Activated gamma-delta T cell treated with Interleukin-2 at 50 U/mL for 16 hours (primary cell): ENCODE data around the gene PLB1.
"Not testable (repeated sequence)": the region's sequence is repeated elsewhere in the genome, so short reads cannot be mapped to it uniquely, and the experiment has no call there.

Source experiments
- DNase-seq: peaks from one replicate; pipeline ENCODE4 v3.0.0-alpha.2; 2020

Gene PLB1

DNA sequence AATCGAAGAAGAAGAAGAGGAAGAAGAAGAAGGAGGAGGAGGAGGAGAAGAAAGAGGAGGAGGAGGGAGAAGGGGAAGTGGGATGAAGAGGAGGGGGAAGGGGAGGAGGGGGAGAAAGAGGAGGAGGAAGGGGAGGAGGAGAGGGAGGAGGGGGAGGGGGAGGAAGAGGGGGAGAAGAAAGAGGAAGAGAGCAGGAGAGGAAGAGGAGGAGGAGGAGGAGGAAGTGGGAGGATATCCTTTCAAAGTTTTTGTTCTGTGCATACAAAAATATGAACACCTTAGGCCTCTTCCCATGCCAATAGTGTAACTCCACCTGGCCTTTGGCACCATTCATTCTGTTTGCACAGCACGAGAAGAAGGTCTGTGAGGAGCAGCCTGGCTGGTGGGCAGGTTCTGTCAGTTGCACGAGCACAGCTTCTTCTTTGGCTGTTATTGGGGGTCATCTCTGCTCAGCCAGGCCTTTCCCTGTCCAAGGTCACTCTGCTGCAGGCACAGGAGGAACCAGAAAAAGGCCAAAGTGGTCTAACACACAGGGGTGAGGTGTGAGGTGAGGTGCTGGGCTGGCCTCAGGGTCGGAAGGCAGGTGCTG is 25.8 kb upstream of the PLB1 start:
- DNase-seq, result no peak

DNA sequence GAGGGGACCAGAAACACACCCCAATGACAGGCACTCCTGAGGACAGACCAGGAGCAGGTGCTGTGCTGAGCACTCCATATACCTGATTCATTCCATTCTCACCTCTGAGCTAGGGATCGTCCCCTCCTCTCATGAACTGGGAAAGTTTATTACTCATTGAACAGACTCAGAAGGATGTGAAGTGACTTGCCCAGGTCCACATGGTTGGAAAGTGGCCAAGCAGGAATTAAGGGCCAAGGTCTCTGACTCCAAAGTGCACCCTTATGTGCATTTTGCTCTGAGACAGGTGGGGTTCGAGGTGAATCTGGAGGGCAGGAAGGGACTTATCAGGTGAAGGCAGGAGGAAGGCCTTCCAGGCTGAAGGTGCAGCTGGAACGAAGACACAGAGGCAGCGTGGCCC is 25.1 kb upstream of the PLB1 start:
- DNase-seq, result no peak

GRCh38 chr2:28471214-28471613 is 24.6 kb upstream of the PLB1 start:
- DNase-seq, result no peak

DNA sequence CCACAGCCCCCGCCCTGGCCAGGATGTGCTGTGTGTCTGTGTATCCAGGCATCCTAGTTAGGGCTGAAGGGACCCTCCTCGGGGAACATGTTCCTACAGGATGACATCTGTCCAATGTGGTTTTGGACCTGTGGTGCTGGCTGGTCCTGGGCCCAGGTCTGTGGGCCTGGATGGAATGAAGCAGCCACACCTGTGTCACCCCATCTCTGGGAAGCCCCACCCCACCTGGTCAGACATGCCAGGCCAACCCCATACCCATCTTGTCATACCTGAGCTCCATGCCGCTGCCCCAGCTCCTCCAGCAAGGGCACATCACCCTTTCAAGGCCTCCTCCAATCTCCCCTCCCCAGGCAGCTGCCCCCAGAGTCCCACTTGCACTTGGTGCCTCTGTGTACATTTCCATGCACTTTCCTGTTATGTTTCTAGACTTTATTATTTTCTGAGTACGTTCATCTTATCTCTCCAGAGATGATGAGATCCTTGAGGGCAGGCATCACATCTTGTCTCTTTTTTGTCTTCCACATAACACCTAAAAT is 24.1 kb upstream of the PLB1 start:
- no peak for DNase-seq

GRCh38 chr2:28472641-28473040 is 23.2 kb upstream of the PLB1 start:
- not testable (repeated sequence) for DNase-seq

DNA sequence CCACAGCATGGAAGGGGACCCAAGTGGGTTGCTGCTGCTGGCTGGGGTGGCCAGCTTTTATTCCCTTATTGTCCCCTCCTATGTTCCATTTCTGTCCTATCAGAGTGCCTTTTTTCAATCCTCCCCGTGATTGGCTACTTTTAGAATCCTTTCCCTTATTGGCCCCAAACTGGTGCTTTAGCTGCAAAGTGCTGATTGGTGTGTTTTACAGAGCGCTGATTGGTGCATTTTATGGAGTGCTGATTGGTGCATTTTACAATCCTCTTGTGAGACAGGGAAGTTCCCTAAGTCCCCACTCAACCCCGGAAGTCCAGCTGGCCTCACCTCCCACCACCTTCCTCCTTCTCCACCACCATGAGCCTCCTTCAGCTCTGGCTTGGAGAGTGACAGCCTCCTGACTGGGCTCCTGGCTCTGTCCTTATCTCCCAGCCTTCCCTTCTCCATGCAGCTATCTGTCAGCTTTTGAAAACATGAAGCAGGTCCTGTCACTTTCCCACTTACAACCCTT is 20.7 kb upstream of the PLB1 start:
- DNase-seq, result no peak

- no peak for DNase-seq
Measured at GRCh38 chr2:28477087-28477486, 18.8 kb upstream of the PLB1 start.

GRCh38 chr2:28477645-28478044 is 18.2 kb upstream of the PLB1 start:
- no peak for DNase-seq

GRCh38 chr2:28480403-28481049 is 15.3 kb upstream of the PLB1 start:
- DNase-seq, result no peak

- DNase-seq, result no peak
Measured at GRCh38 chr2:28481905-28482304, 14.0 kb upstream of the PLB1 start.

DNA sequence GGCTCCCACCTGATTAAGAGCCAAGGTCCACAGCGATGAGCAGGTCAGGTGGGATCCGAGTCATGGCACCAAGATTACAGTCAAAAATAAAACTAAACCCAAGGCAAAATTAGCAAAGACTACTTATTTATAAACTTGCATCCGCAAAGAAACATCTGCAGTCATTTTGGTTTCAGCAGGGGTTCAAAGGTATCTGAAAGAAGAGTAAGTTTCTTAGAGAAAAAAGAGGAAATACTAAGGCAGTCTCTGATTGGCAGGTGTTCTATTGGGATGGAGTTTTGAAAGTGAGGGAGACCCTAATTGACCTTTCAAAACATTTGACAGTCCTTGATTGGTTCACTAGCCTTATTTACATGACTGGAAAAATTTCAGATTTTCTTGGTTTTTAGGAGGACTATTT is 11.0 kb upstream of the PLB1 start:
- DNase-seq, result no peak

DNA sequence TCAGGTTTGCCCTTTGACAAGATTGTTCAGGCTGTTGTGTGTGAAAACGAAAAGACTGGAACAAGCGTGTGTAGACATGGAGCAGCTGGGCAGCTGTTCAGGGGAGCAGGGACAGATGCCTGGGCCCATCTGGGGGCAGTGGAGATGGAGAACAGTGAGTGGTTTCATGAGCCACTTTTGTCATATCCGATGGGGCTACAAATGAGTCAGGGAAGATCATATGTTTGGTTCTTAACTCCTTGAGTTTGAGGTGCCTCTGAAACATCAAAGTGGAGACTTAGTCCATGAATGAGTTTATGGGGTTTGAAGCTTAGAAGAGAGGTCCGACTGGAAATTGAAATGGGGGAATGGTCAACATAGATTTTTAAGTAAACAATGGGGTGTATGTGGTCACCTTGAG is 9.3 kb upstream of the PLB1 start:
- no peak for DNase-seq

- no peak for DNase-seq
Measured at GRCh38 chr2:28487258-28487657, 8.6 kb upstream of the PLB1 start.

DNA sequence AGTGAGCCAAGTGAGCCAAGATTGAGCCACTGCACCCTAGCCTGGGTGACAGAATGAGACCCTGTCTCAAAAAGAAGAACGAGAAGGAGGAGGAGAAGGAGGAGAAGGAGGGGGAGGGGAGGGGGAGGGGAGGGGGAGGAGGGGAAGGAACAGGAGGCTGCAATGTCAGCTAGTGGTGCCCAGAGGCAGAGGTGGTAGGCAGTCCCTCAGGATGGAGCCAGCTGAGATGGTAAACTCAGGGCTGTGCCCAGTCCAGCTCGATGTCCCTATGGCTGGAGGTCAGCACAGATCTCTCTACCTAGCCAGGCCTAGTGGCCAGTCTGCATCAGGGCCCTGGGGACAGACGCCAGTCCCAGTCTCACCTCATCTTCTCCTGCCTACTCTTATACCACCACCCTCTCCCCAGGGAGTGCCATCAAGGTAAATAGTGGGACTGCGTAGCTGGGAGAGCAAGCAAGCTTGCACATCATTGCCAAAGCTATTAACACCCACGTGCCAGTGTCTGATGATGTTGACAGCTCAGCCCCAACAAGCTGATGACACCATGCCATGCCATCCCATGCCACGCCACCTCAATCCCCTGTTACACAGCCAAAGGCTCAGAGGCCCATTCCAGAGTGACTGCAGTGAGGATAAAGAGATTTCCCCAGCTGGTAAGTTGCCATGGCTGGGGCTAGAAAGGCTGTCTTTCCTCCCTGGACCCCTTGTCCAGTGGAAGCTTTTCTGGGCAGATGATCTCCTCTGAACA is 7.6 kb upstream of the PLB1 start:
- no peak for DNase-seq

DNA sequence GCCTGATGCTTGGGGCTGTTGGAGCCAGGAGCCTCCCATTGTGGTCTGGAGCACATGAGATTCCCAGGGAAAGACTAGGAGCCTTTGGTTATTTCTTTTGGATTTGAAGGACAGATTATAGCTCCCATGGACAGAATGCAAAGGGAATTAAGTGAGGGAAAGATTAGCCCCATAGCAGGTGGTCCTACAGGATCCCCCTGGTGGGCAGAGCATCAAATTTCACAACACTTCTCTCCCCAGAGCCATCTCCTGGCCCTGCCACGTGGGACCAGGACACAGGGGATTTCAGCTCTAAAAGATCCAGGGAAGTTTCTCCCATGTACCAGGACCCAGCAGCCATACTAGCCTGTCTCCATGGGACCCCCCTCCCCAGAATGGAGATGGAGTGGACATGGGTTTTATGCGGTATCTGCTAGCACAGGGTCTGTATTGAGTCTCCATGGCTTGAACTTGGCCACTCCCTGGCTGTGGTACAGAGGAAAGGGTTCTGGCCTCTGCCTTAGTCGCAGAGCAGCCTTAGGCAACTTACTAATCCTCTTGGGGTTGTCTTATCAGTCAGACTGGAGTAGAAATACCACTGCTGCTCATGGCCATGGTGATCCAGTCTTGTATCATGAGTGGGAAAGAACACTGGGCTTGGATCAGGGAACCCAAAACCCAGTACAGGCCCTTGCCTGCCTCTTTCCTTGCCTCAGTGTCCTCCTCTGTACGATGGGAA is 6.8 kb upstream of the PLB1 start:
- DNase-seq, result no peak

GRCh38 chr2:28490558-28490957 is 5.3 kb upstream of the PLB1 start:
- no peak for DNase-seq

DNA sequence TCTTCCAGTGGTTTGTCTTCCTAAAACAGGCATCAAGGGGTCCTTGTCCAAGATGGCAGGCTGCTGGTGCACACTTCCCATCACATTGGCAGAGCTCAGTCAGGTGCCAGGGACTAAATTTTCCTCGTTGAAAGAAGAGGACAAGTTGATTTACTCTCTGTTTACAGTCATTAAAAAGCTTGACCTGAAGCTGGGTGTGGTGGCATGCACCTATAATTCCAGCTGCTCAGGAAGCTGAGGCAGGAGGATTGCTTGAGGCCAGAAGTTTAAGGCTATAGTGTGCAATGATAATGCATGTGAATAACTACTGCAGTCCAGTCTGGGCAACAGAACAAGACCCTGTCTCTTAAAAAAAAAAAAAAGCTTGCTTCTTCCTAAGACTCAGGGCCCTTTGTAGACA is 3.6 kb upstream of the PLB1 start:
- no peak for DNase-seq

DNA sequence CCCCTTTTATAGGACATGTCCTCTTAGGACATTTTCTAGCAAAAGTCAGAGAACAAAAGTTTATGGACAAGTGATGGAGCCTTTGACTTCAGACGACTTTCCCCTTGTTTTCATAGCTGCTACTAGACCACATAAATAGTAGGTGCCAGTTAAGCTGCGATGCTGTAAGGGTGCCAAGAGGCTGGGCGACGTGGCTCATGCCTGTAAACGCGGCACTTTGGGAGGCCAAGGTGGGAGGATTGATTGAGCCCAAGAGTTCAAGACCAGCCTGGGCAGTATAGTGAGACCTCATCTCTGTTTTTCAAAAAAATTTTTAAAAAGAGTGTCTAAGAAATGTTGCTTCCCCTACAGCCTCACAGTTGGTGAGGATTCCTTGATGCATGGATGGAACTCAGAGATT is 2.2 kb upstream of the PLB1 start:
- DNase-seq, result no peak

DNA sequence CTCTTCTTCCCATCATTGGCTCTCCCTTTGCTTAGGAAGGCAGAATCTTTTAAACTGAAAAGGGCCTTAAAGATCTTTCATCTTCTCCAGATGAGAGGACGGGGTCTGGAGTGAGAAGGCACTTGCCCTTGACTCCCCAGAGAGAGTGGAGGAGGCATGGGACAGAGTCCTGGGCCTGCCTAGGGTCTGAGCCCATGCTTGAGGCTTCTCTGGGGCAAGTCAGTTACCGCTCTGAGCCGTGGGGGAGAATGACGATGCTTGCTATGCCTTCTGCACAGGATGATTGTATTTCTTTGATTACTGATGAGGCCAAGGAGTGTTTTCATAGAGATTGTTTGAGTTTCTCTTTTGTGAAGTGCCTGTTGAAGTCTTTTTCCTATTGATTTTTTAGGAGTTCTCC is 921 bp downstream of the PLB1 start:
- no peak for DNase-seq

DNA sequence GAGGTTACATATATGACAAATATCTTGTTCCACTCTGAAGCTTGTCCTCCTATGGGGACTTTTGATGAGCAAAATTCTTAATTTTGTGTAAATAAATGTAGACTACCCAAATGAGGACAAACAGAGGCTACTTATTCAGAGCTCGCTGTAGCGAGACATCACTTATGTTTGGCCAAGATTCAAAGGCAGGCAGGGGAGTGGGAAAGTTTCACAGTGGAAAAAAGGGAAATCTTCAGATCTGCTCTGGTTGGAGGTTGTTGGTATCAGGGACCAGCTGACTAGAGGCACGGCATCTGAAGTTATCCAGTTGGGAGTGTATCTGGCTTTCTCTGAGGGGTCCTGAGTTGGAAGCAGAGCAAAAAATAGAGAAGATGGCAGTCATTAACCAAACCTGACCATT is 1.3 kb downstream of the PLB1 start:
- DNase-seq, result no peak

GRCh38 chr2:28499282-28499681 is 3.4 kb downstream of the PLB1 start:
- DNase-seq, result no peak

GRCh38 chr2:28505361-28505760 is 9.5 kb downstream of the PLB1 start:
- DNase-seq, result no peak
